A673 (cell line): ENCODE measurements around the gene CDR2. TPM values are rescaled to one million over a fixed set of nuclear protein-coding genes. Genes with fewer than 3 reads are reported as not detected.
"Not testable (repeated sequence)": the region's sequence is repeated elsewhere in the genome, so short reads cannot be mapped to it uniquely, and the experiment has no call there.

Experiments used
- BruUV-seq: library from RNA; stranded (reverse); fragments of 400-500 nt; replicated peaks from 2 replicates; lab custom pipeline; 2021; lab: Mats Ljungman, UMichigan
- CTCF ChIA-PET: fragments of 300-600 bp; sonication (Branson Sonifier 250); formaldehyde crosslinking; loops from one replicate; lab custom pipeline; 2022; ENCODE audit warnings: antibody characterized with exemption; lab: Charles Lee
- POLR2A ChIA-PET: fragments of 300-600 bp; sonication (Branson Sonifier 250); formaldehyde crosslinking; loops from one replicate; lab custom pipeline; 2022; ENCODE audit warnings: antibody characterized with exemption; ENCODE audit not compliant: low non-redundant PET; lab: Charles Lee
- DNase-seq: peaks from one replicate; pipeline ENCODE4 v3.0.0-alpha.2; 2015; ENCODE audit warnings: low spot score
- H3K27ac ChIP-seq: fragments of 200-600 bp; sonication (generic); 2 replicates; pipeline ENCODE4 v1.5.1; 2016; ENCODE audit warnings: mixed run types, low read depth, mild to moderate bottlenecking, mixed read lengths, antibody characterized with exemption, low read length; ENCODE audit not compliant: poor library complexity, severe bottlenecking
- H3K27me3 ChIP-seq: fragments of 200-600 bp; sonication (generic); replicated peaks from 2 replicates; pipeline ENCODE4 v1.6.1; 2017; ENCODE audit warnings: mixed run types, low read depth, mild to moderate bottlenecking, mixed read lengths, antibody characterized with exemption, low read length; ENCODE audit not compliant: insufficient read depth, poor library complexity
- H3K36me3 ChIP-seq: fragments of 200-600 bp; sonication (generic); 2 replicates; pipeline ENCODE4 v1.6.1; 2016; ENCODE audit warnings: mixed run types, mild to moderate bottlenecking, mixed read lengths, antibody characterized with exemption, low read length; ENCODE audit not compliant: insufficient read depth, poor library complexity, severe bottlenecking
- H3K4me1 ChIP-seq: fragments of 200-600 bp; sonication (generic); 2 replicates; pipeline ENCODE4 v1.6.1; 2017; ENCODE audit warnings: mixed run types, mild to moderate bottlenecking, mixed read lengths, antibody characterized with exemption, low read length; ENCODE audit not compliant: insufficient read depth, poor library complexity, severe bottlenecking
- H3K4me3 ChIP-seq: fragments of 200-600 bp; sonication (generic); 2 replicates; pipeline ENCODE4 v1.5.1; 2016; ENCODE audit warnings: low read depth, mixed run types, mild to moderate bottlenecking, mixed read lengths, low read length; ENCODE audit not compliant: poor library complexity, severe bottlenecking
- H3K9me3 ChIP-seq: fragments of 200-600 bp; sonication (generic); 2 replicates; pipeline ENCODE4 v1.6.1; 2016; ENCODE audit warnings: mixed run types, low read depth, mild to moderate bottlenecking, mixed read lengths, antibody characterized with exemption, low read length; ENCODE audit not compliant: poor library complexity, severe bottlenecking
- CTCF ChIP-seq: fragments of 300-800, 200-600 bp; sonication (generic); conservative IDR thresholded peaks from 2 replicates; pipeline ENCODE4 v1.5.1; 2017; ENCODE audit warnings: low read depth, mild to moderate bottlenecking, antibody characterized with exemption, low read length, moderate library complexity, mixed read lengths
- EZH2 ChIP-seq: fragments of 200-600 bp; sonication (generic); IDR thresholded peaks from 2 replicates; pipeline ENCODE4 v1.6.1; 2017; ENCODE audit warnings: borderline replicate concordance, low read depth, mild to moderate bottlenecking, mixed read lengths, antibody characterized with exemption, low read length; ENCODE audit not compliant: poor library complexity, severe bottlenecking
- intact Hi-C: fragments of 100-400 bp; cut with micrococcal nuclease; formaldehyde crosslinking; loops from one replicate; pipeline ENCODE4 v1.10.0; 2022; ENCODE audit not compliant: unreplicated experiment
- total RNA-seq: library from RNA; stranded (reverse); gene quantifications from 2 replicates; pipeline ENCODE4 v1.2.3, GENCODE V29; 2021

Gene CDR2
- total RNA-seq, 1 experiment from 2014 or later: 40.5 TPM

- Histone ChIP-seq H3K9me3 (no peaks in the 10 kb centered on the region), H3K36me3 (peaks cover 36% of the 10 kb centered on the region), H3K4me1 (no peaks in the 10 kb centered on the region), H3K4me3 (no peak overlapping the region), H3K27ac (no peak overlapping the region), H3K27me3 (no peaks in the 10 kb centered on the region)
- no peak for DNase-seq
- TF ChIP-seq CTCF: no peak
- no peak for TF ChIP-seq EZH2
- ChIA-PET CTCF (no interaction called here), POLR2A (no interaction called here)
- intact Hi-C loops: no loop called here
- no TSS peak for BruUV-seq
Observed at GRCh38 chr16:22306788-22307187, 67.6 kb downstream of the CDR2 start.

- no TSS peak for BruUV-seq
- no peak for TF ChIP-seq CTCF
- no peak for TF ChIP-seq EZH2
- POLR2A ChIA-PET: no interaction called here
- CTCF ChIA-PET: no interaction called here
- intact Hi-C loops: no loop called here
- no peaks in the 10 kb centered on the region for H3K27me3 ChIP-seq
- no peak for DNase-seq
- H3K4me3 ChIP-seq: no peak overlapping the region
- no peaks in the 10 kb centered on the region for H3K9me3 ChIP-seq
- H3K4me1 ChIP-seq: no peaks in the 10 kb centered on the region
- peaks cover 28% of the 10 kb centered on the region for H3K36me3 ChIP-seq
- H3K27ac ChIP-seq: no peak overlapping the region
Observed at GRCh38 chr16:22304411-22304810, 70.0 kb downstream of the CDR2 start.

GRCh38 chr16:22302776-22303363, 71.5 kb downstream of the CDR2 start:
- Histone ChIP-seq H3K4me1 (no peaks in the 10 kb centered on the region), H3K9me3 (no peaks in the 10 kb centered on the region), H3K36me3 (peaks cover 18% of the 10 kb centered on the region), H3K4me3 (no peak overlapping the region), H3K27me3 (no peaks in the 10 kb centered on the region), H3K27ac (no peak overlapping the region)
- ChIA-PET POLR2A (no interaction called here), CTCF (no interaction called here)
- TF ChIP-seq EZH2: no peak
- no peak for TF ChIP-seq CTCF
- no TSS peak for BruUV-seq
- intact Hi-C loops: no loop called here
- no peak for DNase-seq

- POLR2A ChIA-PET, BruUV-seq, CTCF ChIA-PET: not testable (repeated sequence)
Observed at GRCh38 chr16:22301423-22301822, 73.0 kb downstream of the CDR2 start.

More at GRCh38 chr16:22301423-22301822, 73.0 kb downstream of the CDR2 start:
- intact Hi-C loops, H3K27ac ChIP-seq, H3K36me3 ChIP-seq, H3K4me1 ChIP-seq, DNase-seq, H3K4me3 ChIP-seq, H3K9me3 ChIP-seq, H3K27me3 ChIP-seq: not testable (repeated sequence)
